HepG2 (cell line): Measurements from ENCODE around the gene CPEB3. TPM values are rescaled to one million over a fixed set of nuclear protein-coding genes. Genes with fewer than 3 reads are reported as not detected.

Experiments used
- AKAP8 ChIP-seq: sonication (generic); formaldehyde crosslinking; IDR thresholded peaks from 2 replicates; pipeline ENCODE4 v1.5.1; 2020; ENCODE audit warnings: mild to moderate bottlenecking, missing genetic modification reagents
- CC2D1A ChIP-seq: sonication (generic); formaldehyde crosslinking; IDR thresholded peaks from 2 replicates; pipeline ENCODE4 v1.8.1; 2023; ENCODE audit warnings: mild to moderate bottlenecking, missing genetic modification reagents
- FOXA3 ChIP-seq: IDR thresholded peaks from 2 replicates; pipeline ENCODE4 v1.6.1; 2016; ENCODE audit warnings: missing genetic modification reagents, missing compliant biosample characterization
- FOXC1 ChIP-seq: sonication (generic); formaldehyde crosslinking; IDR thresholded peaks from 2 replicates; pipeline ENCODE4 v1.8.0; 2022; ENCODE audit warnings: mild to moderate bottlenecking, missing genetic modification reagents, borderline replicate concordance
- FOXP1 ChIP-seq, 2 experiments: fragments of 450-650 bp in 1 of 2; IDR thresholded peaks; 2 replicates each; pipeline ENCODE4 v1.6.1; 2017 to 2018; ENCODE audit warnings: antibody characterized with exemption in 1 of 2
- GLI4 ChIP-seq: sonication (generic); formaldehyde crosslinking; IDR thresholded peaks from 2 replicates; pipeline ENCODE4 v1.5.1; 2020; ENCODE audit warnings: missing genetic modification reagents, mild to moderate bottlenecking, moderate library complexity, borderline replicate concordance
- GRHL1 ChIP-seq: sonication (generic); formaldehyde crosslinking; conservative IDR thresholded peaks from 2 replicates; pipeline ENCODE4 v1.8.0; 2022; ENCODE audit warnings: missing genetic modification reagents
- HDAC2 ChIP-seq: sonication (generic); formaldehyde crosslinking; IDR thresholded peaks from 2 replicates; pipeline ENCODE4 v1.4.0; 2020; ENCODE audit warnings: missing genetic modification reagents
- HMGXB4 ChIP-seq, 2 experiments: sonication (generic) in 1 of 2; formaldehyde crosslinking in 1 of 2; IDR thresholded peaks; 2 replicates each; pipeline versions ENCODE4 v1.4.0 to v1.6.1; 2018 to 2020; ENCODE audit warnings: missing genetic modification reagents in 2 of 2, borderline replicate concordance in 1 of 2, low read depth in 1 of 2, mild to moderate bottlenecking in 1 of 2, missing biosample characterization in 1 of 2
- JUND ChIP-seq: sonication (generic); formaldehyde crosslinking; IDR thresholded peaks from 2 replicates; pipeline ENCODE4 v1.8.0; 2022; ENCODE audit warnings: mild to moderate bottlenecking, missing genetic modification reagents
- KAT8 ChIP-seq: IDR thresholded peaks from 2 replicates; pipeline ENCODE4 v1.6.1; 2016; ENCODE audit warnings: missing genetic modification reagents, missing compliant biosample characterization
- MLLT10 ChIP-seq: sonication (generic); formaldehyde crosslinking; IDR thresholded peaks from 2 replicates; pipeline ENCODE4 v1.4.0; 2020; ENCODE audit warnings: missing genetic modification reagents
- MTF1 ChIP-seq: sonication (generic); formaldehyde crosslinking; IDR thresholded peaks from 2 replicates; pipeline ENCODE4 v1.5.0; 2020; ENCODE audit warnings: missing genetic modification reagents
- NFIC ChIP-seq: IDR thresholded peaks from 2 replicates; pipeline ENCODE4 v1.6.1; 2012; ENCODE audit warnings: mild to moderate bottlenecking, low read length, inconsistent platforms
- NFYC ChIP-seq: IDR thresholded peaks from 2 replicates; pipeline ENCODE4 v1.6.1; 2016; ENCODE audit warnings: missing genetic modification reagents, missing compliant biosample characterization
- PCBP1 ChIP-seq: fragments of 200-400 bp; formaldehyde crosslinking; IDR thresholded peaks from 2 replicates; pipeline ENCODE4 v1.6.1; 2017; ENCODE audit warnings: mild to moderate bottlenecking, low read depth, low read length, borderline replicate concordance
- PHF21A ChIP-seq: sonication (generic); formaldehyde crosslinking; IDR thresholded peaks from 2 replicates; pipeline ENCODE4 v1.5.0; 2020; ENCODE audit warnings: mild to moderate bottlenecking, missing genetic modification reagents
- RCOR2 ChIP-seq: IDR thresholded peaks from 2 replicates; pipeline ENCODE4 v1.6.1; 2016; ENCODE audit warnings: missing biosample characterization, missing genetic modification reagents
- SALL2 ChIP-seq: sonication (generic); formaldehyde crosslinking; IDR thresholded peaks from 2 replicates; pipeline ENCODE4 v1.8.1; 2023; ENCODE audit warnings: mild to moderate bottlenecking, missing genetic modification reagents, inconsistent platforms
- SIN3B ChIP-seq: fragments of 150-350 bp; IDR thresholded peaks from 2 replicates; pipeline ENCODE4 v1.6.1; 2014; ENCODE audit warnings: low read length
- SMAD9 ChIP-seq: sonication (generic); formaldehyde crosslinking; IDR thresholded peaks from 2 replicates; pipeline ENCODE4 v1.5.1; 2020; ENCODE audit warnings: mild to moderate bottlenecking, missing genetic modification reagents
- STAT5B ChIP-seq: sonication (generic); formaldehyde crosslinking; IDR thresholded peaks from 2 replicates; pipeline ENCODE4 v1.4.0; 2020; ENCODE audit warnings: missing genetic modification reagents
- ZNF24 ChIP-seq: fragments of 450-650 bp; IDR thresholded peaks from 2 replicates; pipeline ENCODE4 v1.6.1; 2017; ENCODE audit warnings: antibody characterized with exemption, mild to moderate bottlenecking
- ZNF432 ChIP-seq: sonication (generic); formaldehyde crosslinking; IDR thresholded peaks from 2 replicates; pipeline ENCODE4 v1.5.0; 2020; ENCODE audit warnings: missing genetic modification reagents, mild to moderate bottlenecking, borderline replicate concordance
- ZNF501 ChIP-seq: sonication (generic); formaldehyde crosslinking; IDR thresholded peaks from 2 replicates; pipeline ENCODE4 v1.5.1; 2020; ENCODE audit warnings: mild to moderate bottlenecking, moderate library complexity, missing genetic modification reagents
- ZNF512 ChIP-seq: sonication (generic); formaldehyde crosslinking; IDR thresholded peaks from 2 replicates; pipeline ENCODE4 v1.4.0; 2020; ENCODE audit warnings: mild to moderate bottlenecking, missing genetic modification reagents
- ZNF597 ChIP-seq: sonication (generic); formaldehyde crosslinking; IDR thresholded peaks from 2 replicates; pipeline ENCODE4 v1.5.0; 2020; ENCODE audit warnings: missing genetic modification reagents
- ZNF598 ChIP-seq: sonication (generic); formaldehyde crosslinking; IDR thresholded peaks from 2 replicates; pipeline ENCODE4 v1.5.1; 2020; ENCODE audit warnings: mild to moderate bottlenecking, missing genetic modification reagents, borderline replicate concordance
- polyA plus RNA-seq, 8 experiments: library from polyadenylated mRNA; depleted of rRNA in 3 of 8; stranded (reverse) in 7 of 8; unstranded in 1 of 8; fragments of >200 nt; fragmentation: Illumina TruSeq in 4 of 8; extraction: Trizol in 4 of 8; gene quantifications; 2 replicates each; pipeline versions ENCODE4 v1.2.1 to v1.2.3, GENCODE V29; 2011 to 2016; ENCODE audit warnings: low read depth in 4 of 8, missing spikeins in 1 of 8, mixed read lengths in 1 of 8; ENCODE audit not compliant: insufficient read depth in 1 of 8
- total RNA-seq, 5 experiments: library from RNA; depleted of rRNA; stranded (reverse); fragments of >200 nt; fragmentation: Illumina TruSeq; extraction: Trizol; gene quantifications; 2 replicates each; pipeline ENCODE4 v1.2.3, GENCODE V29; 2016; ENCODE audit warnings: low read depth in 1 of 5

CPEB3 gene
- total and polyA plus RNA-seq, 2 of the 13 experiments (the other 11 are each of a cell fraction or from before 2014, with no cell fraction given): 0.66 to 0.70 TPM

GRCh38 chr10:92124020-92124419 lies 166.9 kb downstream of the CPEB3 start (continued):
- no peak for TF ChIP-seq SIN3B
- TF ChIP-seq FOXP1 (IDR thresholded peaks at IDR 0.05): no peak
- peak; percentile 74 for TF ChIP-seq FOXP1 (CRISPR knock-in tag; IDR thresholded peaks at IDR 0.05)
- no peak for TF ChIP-seq HMGXB4 (CRISPR knock-in tag; IDR thresholded peaks at IDR 0.05; ENCODE audit: borderline replicate concordance in 1 of 2, low read depth in 1 of 2)
- TF ChIP-seq STAT5B (CRISPR knock-in tag): no peak
- TF ChIP-seq AKAP8 (CRISPR knock-in tag): no peak
- no peak for TF ChIP-seq GLI4 (CRISPR knock-in tag)
- no peak for TF ChIP-seq GRHL1 (CRISPR knock-in tag)
- no peak for TF ChIP-seq ZNF597 (CRISPR knock-in tag)
- TF ChIP-seq PHF21A (CRISPR knock-in tag): no peak
- TF ChIP-seq MLLT10 (CRISPR knock-in tag): no peak
- no peak for TF ChIP-seq JUND (CRISPR knock-in tag)
- no peak for TF ChIP-seq ZNF598
- peak; percentile 83 for TF ChIP-seq FOXA3 (CRISPR knock-in tag)
- no peak for TF ChIP-seq ZNF512 (CRISPR knock-in tag)
- no peak for TF ChIP-seq FOXC1 (CRISPR knock-in tag)
- TF ChIP-seq NFIC: no peak
- TF ChIP-seq CC2D1A (CRISPR knock-in tag): no peak
- TF ChIP-seq SMAD9 (CRISPR knock-in tag): no peak
- TF ChIP-seq HDAC2 (CRISPR knock-in tag): peak; percentile 50; the same call in 1 of the 2 replicates
- no peak for TF ChIP-seq RCOR2 (CRISPR knock-in tag)
- no peak for TF ChIP-seq ZNF24
- no peak for TF ChIP-seq SALL2 (CRISPR knock-in tag)
- TF ChIP-seq PCBP1: no peak
- no peak for TF ChIP-seq MTF1 (CRISPR knock-in tag)
- TF ChIP-seq ZNF432 (CRISPR knock-in tag): no peak
- 0 out of 2 replicates have a peak, but pooled peaks have one; percentile 13 for TF ChIP-seq KAT8 (CRISPR knock-in tag)
- TF ChIP-seq NFYC (CRISPR knock-in tag): no peak
- TF ChIP-seq ZNF501 (CRISPR knock-in tag): no peak
